ENCODE results near the gene SNUPN. TPM values are rescaled to one million over a fixed set of nuclear protein-coding genes. Genes with fewer than 3 reads are reported as not detected.

The SNUPN gene
- total and polyA plus RNA-seq, 10 of the 15 experiments (the other 5 are each of a cell fraction or from before 2014, with no cell fraction given), result 19.0 to 50.3 (median 32.5) TPM

GRCh38 chr15:75654201-75654907 is 28.8 kb upstream of the SNUPN start:
- no peaks in the 10 kb centered on the region for H4K20me1 ChIP-seq (ENCODE audit: control insufficient read depth, insufficient read depth)
- H3K27me3 ChIP-seq (replicated peaks in 1 of 2; ENCODE audit: control insufficient read depth in 2 of 2, insufficient read depth in 2 of 2, low read length in 1 of 2), result no peaks in the 10 kb centered on the region
- CTCF ChIA-PET, result interaction anchor here (0.6 kb wide), 1 partner anchor 484 kb away, joined by 3 read pairs; no protein-coding TSS in a partner anchor
- H3K27ac ChIP-seq (ENCODE audit: control insufficient read depth, insufficient read depth), result no peak overlapping the region
- no peaks in the 10 kb centered on the region for H3K36me3 ChIP-seq (ENCODE audit: control insufficient read depth in 2 of 2, insufficient read depth in 2 of 2, low read length in 1 of 2)
- no peak for DNase-seq (ENCODE audit: low read depth, low spot score)
- FAIRE-seq, result no peak
- 28% methylated on average over 4 of the region's 4 CpGs for WGBS (ENCODE audit: insufficient coverage, insufficient replicate concordance, low lambda C conversion rate, missing lambda C conversion rate)
- H2AFZ ChIP-seq (ENCODE audit: control insufficient read depth, low read depth, low read length), result no peak overlapping the region
- ATAC-seq, result no peak
- SMC1A ChIA-PET (ENCODE audit: uncharacterized antibody, unreplicated experiment), result interaction anchor here (1.0 kb wide), 1 partner anchor 146 kb away, joined by 3 read pairs; no protein-coding TSS in a partner anchor
- no peak overlapping the region for H3K4me2 ChIP-seq (ENCODE audit: control insufficient read depth, insufficient read depth)
- TF ChIP-seq, protein P1, sequence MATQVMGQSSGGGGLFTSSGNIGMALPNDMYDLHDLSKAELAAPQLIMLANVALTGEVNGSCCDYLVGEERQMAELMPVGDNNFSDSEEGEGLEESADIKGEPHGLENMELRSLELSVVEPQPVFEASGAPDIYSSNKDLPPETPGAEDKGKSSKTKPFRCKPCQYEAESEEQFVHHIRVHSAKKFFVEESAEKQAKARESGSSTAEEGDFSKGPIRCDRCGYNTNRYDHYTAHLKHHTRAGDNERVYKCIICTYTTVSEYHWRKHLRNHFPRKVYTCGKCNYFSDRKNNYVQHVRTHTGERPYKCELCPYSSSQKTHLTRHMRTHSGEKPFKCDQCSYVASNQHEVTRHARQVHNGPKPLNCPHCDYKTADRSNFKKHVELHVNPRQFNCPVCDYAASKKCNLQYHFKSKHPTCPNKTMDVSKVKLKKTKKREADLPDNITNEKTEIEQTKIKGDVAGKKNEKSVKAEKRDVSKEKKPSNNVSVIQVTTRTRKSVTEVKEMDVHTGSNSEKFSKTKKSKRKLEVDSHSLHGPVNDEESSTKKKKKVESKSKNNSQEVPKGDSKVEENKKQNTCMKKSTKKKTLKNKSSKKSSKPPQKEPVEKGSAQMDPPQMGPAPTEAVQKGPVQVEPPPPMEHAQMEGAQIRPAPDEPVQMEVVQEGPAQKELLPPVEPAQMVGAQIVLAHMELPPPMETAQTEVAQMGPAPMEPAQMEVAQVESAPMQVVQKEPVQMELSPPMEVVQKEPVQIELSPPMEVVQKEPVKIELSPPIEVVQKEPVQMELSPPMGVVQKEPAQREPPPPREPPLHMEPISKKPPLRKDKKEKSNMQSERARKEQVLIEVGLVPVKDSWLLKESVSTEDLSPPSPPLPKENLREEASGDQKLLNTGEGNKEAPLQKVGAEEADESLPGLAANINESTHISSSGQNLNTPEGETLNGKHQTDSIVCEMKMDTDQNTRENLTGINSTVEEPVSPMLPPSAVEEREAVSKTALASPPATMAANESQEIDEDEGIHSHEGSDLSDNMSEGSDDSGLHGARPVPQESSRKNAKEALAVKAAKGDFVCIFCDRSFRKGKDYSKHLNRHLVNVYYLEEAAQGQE (IDR thresholded peaks at IDR 0.05; ENCODE audit: low read depth, low read length), result no peak
- TF ChIP-seq YBX1 (IDR thresholded peaks at IDR 0.05) (no peak), PML (IDR thresholded peaks at IDR 0.05; ENCODE audit: low read length) (no peak), ZBED1 (IDR thresholded peaks at IDR 0.05; ENCODE audit: borderline replicate concordance) (no peak), BHLHE40 (IDR thresholded peaks at IDR 0.05; ENCODE audit: borderline replicate concordance in 1 of 2, low read depth in 2 of 2, low read length in 1 of 2) (no peak), LARP7 (IDR thresholded peaks at IDR 0.05) (no peak), RB1 (IDR thresholded peaks at IDR 0.05; ENCODE audit: borderline replicate concordance) (no peak), HDAC2 (IDR thresholded peaks at IDR 0.05) (no peak), SUPT20H (IDR thresholded peaks at IDR 0.05; ENCODE audit: borderline replicate concordance, control insufficient read depth, low read depth, low read length) (no peak)
- BruUV-seq (replicated peaks), result no TSS peak
- POLR2A ChIA-PET, result interaction anchor here (0.6 to 1.0 kb wide), 2 partner anchors 14 to 674 kb away, joined by 3 to 6 read pairs; partner anchors contain the start of gene IMP3
- H3K4me3 ChIP-seq, result no peak overlapping the region
- RAD21 ChIA-PET (ENCODE audit: unreplicated experiment), result interaction anchor here (0.7 kb wide), 1 partner anchor 237 kb away, joined by 3 read pairs; no protein-coding TSS in a partner anchor
- intact Hi-C loops (cut with micrococcal nuclease; ENCODE audit: unreplicated experiment), result no loop called here
- no peak overlapping the region for H3K9ac ChIP-seq (ENCODE audit: control insufficient read depth, insufficient read depth, low read length)
- H3K79me2 ChIP-seq (ENCODE audit: control insufficient read depth, insufficient read depth, low read length), result no peaks in the 10 kb centered on the region
- H3K9me3 ChIP-seq (replicated peaks; ENCODE audit: control insufficient read depth, insufficient read depth, low read length), result no peaks in the 10 kb centered on the region
- in situ Hi-C loops (cut with MboI), result loop anchor here (25.0 kb wide), 1 partner anchor 642 kb away; the partner anchor contains the start of gene PPCDC
- no peaks in the 10 kb centered on the region; the same call in 1 of the 2 replicates for H3K4me1 ChIP-seq (ENCODE audit: control insufficient read depth, insufficient read depth, low read length)
